SJCRH30 (cell line): ENCODE data around the gene IRF7. TPM values are rescaled to one million over a fixed set of nuclear protein-coding genes. Genes with fewer than 3 reads are reported as not detected.

Source experiments
- DNase-seq, 2 experiments: peaks; one replicate each; pipeline ENCODE4 v3.0.0-alpha.2; 2015 to 2020
- H3K27ac ChIP-seq: fragments of 250-450 bp; sonication (Bioruptor Pico); 2 replicates; pipeline ENCODE4 v1.5.1; 2020; ENCODE audit warnings: mild to moderate bottlenecking, moderate library complexity
- H3K27me3 ChIP-seq: fragments of 250-450 bp; sonication (Bioruptor Pico); 2 replicates; pipeline ENCODE4 v1.5.1; 2020; ENCODE audit warnings: mild to moderate bottlenecking, moderate library complexity
- H3K36me3 ChIP-seq: fragments of 250-450 bp; sonication (Bioruptor Pico); 2 replicates; pipeline ENCODE4 v1.5.1; 2020; ENCODE audit warnings: mild to moderate bottlenecking, moderate library complexity
- H3K4me1 ChIP-seq: fragments of 250-450 bp; sonication (Bioruptor Pico); 2 replicates; pipeline ENCODE4 v1.5.1; 2020; ENCODE audit warnings: mild to moderate bottlenecking, moderate library complexity
- H3K4me3 ChIP-seq: fragments of 250-450 bp; sonication (Bioruptor Pico); 2 replicates; pipeline ENCODE4 v1.5.1; 2020; ENCODE audit warnings: mild to moderate bottlenecking, moderate library complexity
- H3K9me3 ChIP-seq: fragments of 250-450 bp; sonication (Bioruptor Pico); replicated peaks from 2 replicates; pipeline ENCODE4 v1.5.1; 2020; ENCODE audit warnings: mild to moderate bottlenecking, moderate library complexity
- total RNA-seq: library from RNA; depleted of rRNA; stranded (reverse); fragments of >200 nt; shearing (Covaris generic); gene quantifications from 2 replicates; pipeline ENCODE4 v1.2.3, GENCODE V29; 2014

IRF7 gene
- total RNA-seq, 1 experiment from 2014 or later = 5.8 TPM

DNA sequence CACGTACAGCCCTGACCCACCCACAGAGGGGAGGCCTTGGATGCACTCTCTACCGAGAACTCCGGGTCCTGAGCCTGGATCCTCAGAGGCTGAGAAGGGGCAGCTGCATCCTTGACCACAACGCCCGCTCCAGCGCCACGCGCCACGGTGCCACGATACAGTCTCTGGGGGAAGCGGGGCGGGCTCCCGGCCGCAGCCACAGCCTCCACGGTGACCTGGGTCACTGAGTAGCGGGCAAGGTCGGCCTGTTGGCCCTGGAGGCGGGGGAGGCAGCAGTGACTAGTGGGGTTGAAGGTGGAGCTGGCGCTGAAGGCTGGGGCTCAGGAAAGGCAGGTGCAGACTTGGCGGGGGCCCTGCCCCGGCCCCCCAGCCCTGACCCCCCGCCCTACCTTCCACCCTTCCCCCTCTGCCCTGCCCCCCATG lies 3.9 kb upstream of the IRF7 start:
- DNase-seq = no peak
- Histone ChIP-seq H3K4me1 (peaks cover 7% of the 10 kb centered on the region; the same call in 1 of the 2 replicates), H3K9me3 (no peaks in the 10 kb centered on the region), H3K27ac (no peak overlapping the region), H3K27me3 (no peaks in the 10 kb centered on the region), H3K36me3 (no peaks in the 10 kb centered on the region; the same call in 1 of the 2 replicates), H3K4me3 (no peak overlapping the region)

DNA sequence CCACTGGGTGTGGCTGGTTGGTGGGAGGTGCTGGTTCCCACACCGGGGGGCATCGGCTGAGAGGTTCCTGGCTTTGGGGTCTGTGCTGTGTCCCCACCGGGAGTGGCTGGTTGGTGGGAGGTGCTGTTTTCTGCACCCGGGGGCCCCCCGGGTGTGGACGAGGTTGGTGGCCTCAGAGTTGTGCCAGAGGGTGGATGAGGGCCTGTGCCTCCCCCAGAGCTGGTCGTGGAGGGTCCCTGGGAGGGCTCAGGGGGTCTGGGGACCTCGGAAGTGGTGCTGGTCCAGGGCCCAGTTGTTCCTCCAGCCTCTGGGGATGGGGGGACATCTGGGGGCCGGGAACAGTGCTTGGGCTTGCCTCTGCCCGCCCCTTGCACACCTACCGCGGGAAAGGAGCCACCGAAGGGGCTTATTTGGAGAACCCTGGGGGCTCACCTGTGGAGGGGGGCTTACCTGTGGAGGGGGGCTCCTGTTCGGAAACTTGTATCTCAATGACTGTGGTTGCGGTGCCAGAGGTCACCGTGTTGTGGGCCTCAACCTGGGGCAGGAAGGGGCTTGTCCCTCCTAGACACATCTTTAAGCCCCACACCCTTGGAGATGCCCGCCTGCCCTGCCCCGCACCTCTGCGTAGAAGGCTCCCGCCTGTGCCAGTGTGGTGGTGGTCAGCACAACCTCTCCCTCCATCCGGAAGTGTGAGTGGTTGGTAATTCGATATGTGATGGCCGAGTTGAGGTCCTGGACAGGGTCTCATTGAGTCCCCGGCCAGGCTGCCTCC lies 3.3 kb upstream of the IRF7 start:
- no peak for DNase-seq
- H3K27me3 ChIP-seq = no peaks in the 10 kb centered on the region
- no peaks in the 10 kb centered on the region for H3K9me3 ChIP-seq
- H3K36me3 ChIP-seq = no peaks in the 10 kb centered on the region; the same call in 1 of the 2 replicates
- peaks cover 7% of the 10 kb centered on the region for H3K4me1 ChIP-seq
- H3K4me3 ChIP-seq = no peak overlapping the region
- no peak overlapping the region for H3K27ac ChIP-seq

DNA sequence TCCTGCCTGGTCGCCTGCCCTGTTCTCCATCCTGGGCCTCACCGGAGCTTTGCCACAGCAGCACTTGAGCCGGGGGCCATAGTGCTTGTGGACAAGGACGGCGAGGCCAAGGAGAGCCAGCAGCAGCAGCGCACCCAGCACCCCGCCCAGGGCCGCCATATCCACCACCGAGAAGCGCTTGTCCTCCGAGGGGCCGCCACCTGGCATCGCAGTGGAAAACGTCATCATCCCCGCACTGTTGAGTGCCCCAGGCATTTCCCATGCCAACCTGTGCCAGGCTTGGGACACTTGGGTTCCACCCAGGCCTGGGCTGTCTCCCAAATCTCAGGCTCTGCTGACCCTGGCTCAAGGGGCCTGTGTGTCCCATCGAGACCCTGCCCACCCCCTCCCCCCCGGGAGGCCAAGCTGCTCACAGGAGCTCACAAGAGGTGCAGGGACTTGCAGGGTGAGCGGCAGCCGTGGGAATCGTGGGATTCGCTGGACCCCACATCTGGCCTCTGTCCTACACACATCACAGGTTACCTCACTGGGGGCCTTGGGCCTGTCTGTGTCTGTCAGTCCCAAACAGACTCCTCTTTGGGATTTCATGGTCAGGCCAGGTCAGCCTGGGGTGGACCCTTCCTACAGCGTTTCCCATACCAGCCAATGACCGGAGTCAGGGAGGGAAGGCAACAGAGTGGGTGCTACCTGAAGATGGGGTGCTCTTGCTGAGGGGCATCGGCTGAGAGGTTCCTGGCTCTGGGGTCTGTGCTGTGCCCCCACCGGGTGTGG lies 2.3 kb upstream of the IRF7 start:
- no peaks in the 10 kb centered on the region for H3K9me3 ChIP-seq
- no peak overlapping the region for H3K27ac ChIP-seq
- no peak overlapping the region for H3K4me3 ChIP-seq
- no peaks in the 10 kb centered on the region for H3K27me3 ChIP-seq
- peaks cover 10% of the 10 kb centered on the region for H3K4me1 ChIP-seq
- H3K36me3 ChIP-seq = peaks cover 3% of the 10 kb centered on the region
- no peak for DNase-seq

DNA sequence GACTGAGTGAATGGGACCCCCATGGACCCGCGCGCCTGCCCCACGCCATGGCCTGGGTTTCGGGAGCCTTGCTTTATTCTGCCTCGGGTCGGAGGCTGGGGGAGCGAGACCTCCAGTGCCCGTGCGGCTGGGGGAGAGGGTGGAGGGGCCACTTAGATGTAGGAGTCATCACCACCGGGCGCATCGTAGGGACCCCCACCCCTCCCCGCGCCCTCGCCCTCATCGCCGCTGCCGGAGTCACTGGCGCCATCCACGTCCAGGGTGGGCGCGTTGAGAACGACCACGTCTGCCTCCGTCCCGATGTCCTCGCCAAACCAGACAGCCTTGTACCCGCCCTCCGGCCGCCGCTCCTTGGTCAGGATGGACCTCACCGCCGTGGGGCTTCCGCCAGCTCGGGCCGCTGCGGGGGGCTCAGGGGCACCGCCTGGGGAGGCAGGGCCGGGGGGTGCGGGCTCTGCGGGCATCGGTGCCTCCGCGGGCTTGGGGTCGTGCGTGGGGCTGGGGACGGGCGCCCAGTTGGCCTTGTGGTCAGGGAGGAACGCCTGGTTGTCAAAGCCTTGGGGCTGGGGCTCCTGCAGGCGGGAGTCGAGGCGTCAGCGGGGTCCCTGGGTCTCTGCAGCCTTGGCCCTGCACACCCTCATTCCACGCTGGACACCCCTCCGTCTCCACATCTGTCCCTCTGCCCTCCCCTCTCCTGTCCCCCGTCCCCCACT lies 1.6 kb upstream of the IRF7 start:
- peaks cover 7% of the 10 kb centered on the region for H3K36me3 ChIP-seq
- no peak for DNase-seq
- peaks cover 17% of the 10 kb centered on the region for H3K4me1 ChIP-seq
- H3K27ac ChIP-seq = no peak overlapping the region
- no peaks in the 10 kb centered on the region for H3K27me3 ChIP-seq
- H3K9me3 ChIP-seq = no peaks in the 10 kb centered on the region
- no peak overlapping the region for H3K4me3 ChIP-seq

DNA sequence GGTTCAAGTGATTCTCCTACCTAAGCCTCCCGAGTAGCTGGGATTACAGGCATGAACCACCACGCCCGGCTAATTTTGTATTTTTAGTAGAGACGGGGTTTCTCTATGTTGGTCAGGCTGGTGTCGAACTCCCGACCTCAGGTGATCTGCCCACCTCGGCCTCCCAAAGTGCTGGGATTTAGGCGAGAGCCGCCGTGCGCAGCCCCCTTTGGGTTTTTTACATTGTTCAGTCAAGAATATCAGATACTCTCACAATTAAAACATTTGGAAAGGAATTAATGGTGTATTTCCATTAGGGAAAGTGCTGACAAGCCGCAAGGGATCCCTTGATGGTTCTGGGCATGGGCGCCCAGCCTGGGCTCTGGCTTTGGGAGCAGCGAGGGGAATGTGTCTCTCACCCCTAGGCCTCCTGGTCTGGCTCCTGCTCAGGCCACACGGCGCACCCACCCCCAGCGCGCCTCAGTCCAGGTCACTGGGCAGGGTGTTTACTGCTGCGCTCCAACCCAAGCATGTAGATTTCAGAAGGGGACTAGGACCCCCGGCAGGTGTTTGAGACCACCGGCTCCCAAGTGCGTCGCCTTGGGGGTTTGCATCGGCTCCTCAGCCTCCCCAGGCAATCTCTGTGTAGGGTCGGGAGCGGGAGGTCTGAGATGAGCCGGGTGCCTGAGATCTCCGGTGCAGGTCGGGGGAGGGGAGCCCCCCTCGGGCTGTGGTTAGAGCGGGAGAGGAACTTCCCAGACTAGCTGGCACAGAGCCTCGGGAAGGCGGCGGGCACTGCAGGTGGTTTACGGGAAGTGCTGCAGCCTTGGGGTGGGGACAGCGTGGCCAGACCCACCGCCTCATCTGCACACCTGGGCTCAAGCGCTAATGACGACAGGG lies 809 bp upstream of the IRF7 start:
- Histone ChIP-seq H3K27me3 (no peaks in the 10 kb centered on the region), H3K36me3 (peaks cover 11% of the 10 kb centered on the region), H3K9me3 (no peaks in the 10 kb centered on the region), H3K4me3 (no peak overlapping the region), H3K4me1 (peaks cover 25% of the 10 kb centered on the region), H3K27ac (no peak overlapping the region)
- DNase-seq = no peak

DNA sequence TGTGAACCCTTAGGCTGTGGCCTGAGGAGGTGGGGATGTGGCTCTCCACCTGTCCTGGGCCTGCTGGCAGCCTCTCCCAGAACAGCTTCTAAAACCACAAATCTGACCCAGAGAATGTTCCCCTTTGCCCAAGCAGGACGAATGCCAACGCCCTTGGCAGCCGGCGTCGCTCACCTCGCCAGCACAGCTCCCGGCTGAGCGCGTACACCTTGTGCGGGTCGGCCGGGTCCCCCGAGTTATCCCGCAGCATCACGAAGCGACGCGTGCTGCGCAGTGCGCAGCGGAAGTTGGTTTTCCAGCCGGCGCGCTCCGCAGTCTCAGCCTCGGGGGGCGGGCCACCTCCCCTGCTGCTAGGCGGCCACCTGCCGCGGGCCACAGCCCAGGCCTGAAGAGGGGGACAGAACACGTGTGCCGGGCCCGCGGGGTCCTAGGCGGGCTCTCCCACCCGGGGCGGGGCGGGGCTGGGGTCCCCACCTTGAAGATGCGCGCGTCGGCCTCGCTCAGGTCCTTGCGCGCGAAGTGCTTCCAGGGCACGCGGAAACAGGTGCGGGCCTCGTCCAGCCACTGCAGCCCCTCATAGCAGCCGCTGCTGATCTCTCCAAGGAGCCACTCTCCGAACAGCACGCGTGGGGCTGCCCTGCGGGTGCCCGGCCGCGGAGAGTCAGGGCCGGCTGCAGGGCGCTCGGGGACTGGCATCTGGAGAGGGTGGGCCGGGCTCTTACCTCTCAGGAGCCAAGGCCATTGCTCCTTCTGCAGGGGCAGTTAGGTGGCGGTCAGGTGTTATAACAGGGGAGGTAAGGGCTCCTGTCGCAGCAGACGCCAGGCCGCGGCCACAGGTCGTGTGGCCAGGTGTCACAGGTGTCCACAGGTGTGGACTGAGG lies 887 bp downstream of the IRF7 start:
- Histone ChIP-seq H3K27me3 (no peaks in the 10 kb centered on the region), H3K36me3 (peaks cover 26% of the 10 kb centered on the region), H3K4me1 (peaks cover 34% of the 10 kb centered on the region), H3K4me3 (peak overlapping the region; percentile 85), H3K9me3 (no peaks in the 10 kb centered on the region), H3K27ac (no peak overlapping the region; the same call in 1 of the 2 replicates)
- no peak for DNase-seq

DNA sequence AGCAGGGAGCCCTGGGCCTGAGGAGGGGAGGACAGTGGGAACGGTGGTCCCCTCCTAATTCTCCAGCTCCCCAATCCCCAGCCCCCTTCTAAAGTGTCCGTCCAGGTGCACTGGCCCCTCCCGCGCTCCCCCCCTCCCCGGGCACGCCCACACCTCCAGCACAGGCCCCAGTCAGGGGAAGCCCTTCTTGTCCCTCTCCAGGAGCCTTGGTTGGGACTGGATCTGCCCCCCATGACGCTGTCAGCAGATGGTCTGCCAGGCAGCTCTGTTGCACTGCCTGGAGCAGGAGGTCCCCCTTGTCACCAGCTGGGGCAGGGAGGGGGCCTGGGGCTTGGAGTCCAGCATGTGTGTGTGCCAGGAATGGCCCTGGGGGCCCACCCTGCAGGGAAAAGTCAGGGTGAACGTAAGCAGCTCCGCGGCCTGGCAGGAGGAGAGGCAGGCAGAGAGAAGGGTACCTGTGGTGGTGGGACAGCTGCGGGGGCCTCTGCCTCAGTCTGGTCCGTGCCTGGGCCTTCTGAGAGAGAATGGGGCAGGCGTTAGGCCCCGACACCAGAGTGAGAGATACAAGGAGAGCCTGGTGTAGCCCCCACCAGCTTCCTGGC lies 1.6 kb downstream of the IRF7 start:
- Histone ChIP-seq H3K4me1 (peaks cover 34% of the 10 kb centered on the region), H3K36me3 (peaks cover 29% of the 10 kb centered on the region), H3K9me3 (no peaks in the 10 kb centered on the region), H3K27ac (no peak overlapping the region), H3K4me3 (no peak overlapping the region), H3K27me3 (no peaks in the 10 kb centered on the region)
- DNase-seq = no peak

DNA sequence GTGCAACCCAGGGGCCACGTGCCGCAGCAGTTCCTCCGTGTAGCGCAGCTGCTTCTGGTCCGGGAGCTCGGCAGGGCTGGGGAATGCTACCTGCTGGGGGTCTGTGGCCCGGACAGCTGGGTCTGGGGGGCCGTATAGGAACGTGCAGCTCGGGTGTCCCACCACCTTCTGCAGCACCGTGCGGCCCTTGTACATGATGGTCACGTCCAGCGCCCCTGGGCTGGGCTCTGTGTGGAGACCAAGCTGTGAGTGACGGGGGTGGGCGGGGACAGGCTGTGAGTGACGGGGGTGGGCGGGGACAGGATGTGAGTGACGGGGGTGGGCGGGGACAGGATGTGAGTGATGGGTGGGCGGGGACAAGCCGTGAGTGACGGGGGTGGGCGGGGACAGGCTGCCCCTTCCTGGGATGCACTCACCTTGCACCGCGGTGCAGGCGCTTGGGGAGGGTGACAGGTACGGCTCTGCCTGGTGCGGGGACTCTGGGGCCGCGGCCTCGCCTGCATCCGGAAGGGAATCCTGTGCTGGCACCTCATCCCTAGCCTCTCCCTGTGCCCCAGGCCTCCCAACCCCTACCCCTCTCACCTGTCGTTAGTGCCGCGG lies 2.3 kb downstream of the IRF7 start:
- no peak overlapping the region for H3K4me3 ChIP-seq
- no peaks in the 10 kb centered on the region for H3K9me3 ChIP-seq
- H3K36me3 ChIP-seq = peaks cover 35% of the 10 kb centered on the region
- peak overlapping the region; percentile 85; the same call in 1 of the 2 replicates for H3K27ac ChIP-seq
- DNase-seq = no peak
- H3K27me3 ChIP-seq = no peaks in the 10 kb centered on the region
- H3K4me1 ChIP-seq = peaks cover 34% of the 10 kb centered on the region

DNA sequence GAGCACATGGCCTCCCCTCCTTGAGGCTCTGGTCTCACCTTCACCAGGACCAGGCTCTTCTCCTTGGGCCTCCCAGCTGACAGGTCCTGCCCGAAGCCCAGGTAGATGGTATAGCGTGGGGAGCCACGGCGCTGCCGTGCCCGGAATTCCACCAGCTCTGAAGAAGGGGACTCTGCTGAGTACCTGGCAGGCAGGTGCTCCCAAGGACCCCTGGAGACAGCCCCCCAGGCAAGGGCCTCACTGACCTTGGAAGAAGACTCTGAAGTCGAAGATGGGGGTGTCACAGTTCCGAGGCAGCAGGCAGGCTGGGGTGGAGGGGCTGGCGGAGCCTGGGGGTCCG lies 2.8 kb downstream of the IRF7 start:
- no peak overlapping the region for H3K4me3 ChIP-seq
- DNase-seq = no peak
- peaks cover 34% of the 10 kb centered on the region for H3K4me1 ChIP-seq
- H3K9me3 ChIP-seq = no peaks in the 10 kb centered on the region
- peaks cover 41% of the 10 kb centered on the region for H3K36me3 ChIP-seq
- H3K27me3 ChIP-seq = no peaks in the 10 kb centered on the region
- H3K27ac ChIP-seq = peak overlapping the region; percentile 85

DNA sequence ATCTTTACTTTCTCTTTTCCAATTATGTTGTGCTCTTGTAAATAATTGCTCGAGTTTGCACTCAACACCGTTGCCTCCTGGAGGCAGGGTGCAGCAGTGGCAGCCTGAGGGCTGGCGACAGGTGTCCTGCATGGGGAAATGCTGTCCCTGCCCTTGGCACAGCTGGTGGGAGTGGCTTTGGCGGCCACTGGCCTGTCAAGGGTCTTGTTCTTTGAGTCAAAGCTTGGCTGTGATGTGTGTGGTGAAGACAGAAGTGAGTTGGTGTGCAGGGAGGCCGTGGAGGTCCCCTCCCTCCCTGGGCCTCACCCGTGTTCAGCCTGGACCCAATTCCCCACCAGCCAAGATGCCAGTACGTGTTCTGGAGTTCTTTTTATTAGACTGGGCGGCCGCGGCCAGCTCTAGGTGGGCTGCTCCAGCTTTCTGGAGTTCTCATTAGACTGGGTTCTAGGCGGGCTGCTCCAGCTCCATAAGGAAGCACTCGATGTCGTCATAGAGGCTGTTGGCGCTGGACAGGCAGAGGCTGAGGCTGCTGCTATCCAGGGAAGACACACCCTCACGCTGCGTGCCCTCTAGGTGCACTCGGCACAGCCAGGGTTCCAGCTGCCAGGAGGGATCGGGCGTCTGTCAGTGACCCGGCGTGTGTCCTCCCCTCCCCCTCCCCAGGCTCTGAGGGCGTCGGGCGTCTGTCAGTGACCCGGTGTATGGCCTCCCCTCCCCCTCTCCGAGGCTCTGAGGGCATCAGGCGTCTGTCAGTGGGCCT lies 3.4 kb downstream of the IRF7 start:
- Histone ChIP-seq H3K4me3 (no peak overlapping the region), H3K27ac (peak overlapping the region; percentile 85), H3K4me1 (peaks cover 34% of the 10 kb centered on the region), H3K27me3 (no peaks in the 10 kb centered on the region), H3K9me3 (no peaks in the 10 kb centered on the region), H3K36me3 (peaks cover 46% of the 10 kb centered on the region)
- DNase-seq = peak; percentile 92 to 95

DNA sequence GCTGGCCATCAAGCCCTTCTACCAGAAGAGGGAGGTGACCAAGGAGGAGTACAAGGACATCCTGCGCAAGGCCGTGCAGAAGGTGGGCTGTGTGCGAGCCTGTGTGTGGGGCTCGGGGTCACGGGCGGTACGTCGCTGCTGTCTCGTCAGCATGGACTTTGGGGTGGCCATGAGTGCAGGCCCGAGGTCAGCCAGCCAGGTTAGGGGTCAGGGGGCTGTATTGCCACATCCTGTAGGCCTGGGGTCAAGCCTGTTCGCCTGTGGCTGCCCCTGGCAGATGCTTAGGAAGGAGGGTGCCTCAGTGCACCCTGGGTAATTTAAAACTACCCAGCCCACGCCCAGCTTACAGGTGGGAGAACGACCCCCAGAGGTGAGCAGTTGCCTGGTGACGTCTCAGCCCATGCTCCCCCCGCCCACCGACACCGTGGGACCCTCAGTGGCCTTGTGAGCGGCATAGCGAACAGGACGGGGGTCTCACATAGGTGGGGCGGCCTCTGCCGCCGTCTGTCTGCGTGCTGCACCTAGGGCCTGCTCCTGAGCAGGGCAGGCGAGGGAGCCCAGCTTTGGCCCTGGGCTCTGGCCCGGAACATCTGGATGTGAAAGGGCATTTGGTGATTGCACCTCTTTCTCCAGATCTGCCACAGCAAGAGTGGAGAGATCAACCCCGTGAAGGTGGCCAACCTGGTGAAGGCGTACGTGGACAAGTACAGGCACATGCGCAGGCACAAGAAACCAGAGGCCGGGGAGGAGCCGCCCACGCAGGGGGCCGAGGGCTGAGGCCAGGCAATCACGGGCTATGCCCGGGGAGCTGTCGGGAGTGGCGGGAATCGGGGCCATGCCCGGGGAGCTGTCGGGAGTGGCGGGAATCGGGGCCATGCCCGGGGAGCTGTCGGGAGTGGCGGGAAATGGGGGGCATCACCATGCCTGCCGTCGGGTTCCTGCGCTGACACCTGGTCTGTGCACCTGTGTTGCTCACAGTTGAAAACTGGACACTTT lies 4.5 kb downstream of the IRF7 start:
- peaks cover 55% of the 10 kb centered on the region for H3K36me3 ChIP-seq
- no peaks in the 10 kb centered on the region for H3K9me3 ChIP-seq
- no peak overlapping the region; the same call in 1 of the 2 replicates for H3K27ac ChIP-seq

More for the DNA sequence above, 4.5 kb downstream of the IRF7 start:
- no peak for DNase-seq
- H3K4me3 ChIP-seq = no peak overlapping the region
- peaks cover 34% of the 10 kb centered on the region for H3K4me1 ChIP-seq
- no peaks in the 10 kb centered on the region for H3K27me3 ChIP-seq
